Activated CD8-positive, alpha-beta T cell treated with anti-CD3 and anti-CD28 coated beads for 36 hours (primary cell): ENCODE data around the gene SPATA16. TPM values are rescaled to one million over a fixed set of nuclear protein-coding genes. Genes with fewer than 3 reads are reported as not detected.
"Not testable (repeated sequence)": the region's sequence is repeated elsewhere in the genome, so short reads cannot be mapped to it uniquely, and the experiment has no call there.

Experiments
- ATAC-seq: fragments of 200-7000 bp; cut with Tn5 transposase; one replicate; pipeline ENCODE4 v1.10.0; 2021; ENCODE audit warnings: mild to moderate bottlenecking, moderate library complexity
- CTCF ChIA-PET: fragments of 350-600 bp; sonication (Branson Sonifier 250); formaldehyde crosslinking; loops from one replicate; lab custom pipeline; 2021; ENCODE audit warnings: antibody characterized with exemption; lab: Charles Lee
- POLR2A ChIA-PET: fragments of 350-600 bp; sonication (Branson Sonifier 250); formaldehyde crosslinking; loops from one replicate; lab custom pipeline; 2021; ENCODE audit warnings: antibody characterized with exemption; lab: Charles Lee
- DNase-seq: peaks from one replicate; pipeline ENCODE4 v3.0.0-alpha.2; 2020
- H3K27ac Mint-ChIP-seq: one replicate; pipeline ENCODE4 v1.8.0; 2021; ENCODE audit warnings: mild to moderate bottlenecking, mixed read lengths
- H3K27me3 Mint-ChIP-seq: one replicate; pipeline ENCODE4 v1.8.0; 2021; ENCODE audit warnings: mixed read lengths
- H3K36me3 Mint-ChIP-seq: one replicate; pipeline ENCODE4 v1.8.0; 2021; ENCODE audit warnings: low read depth, mixed read lengths
- H3K4me1 Mint-ChIP-seq: one replicate; pipeline ENCODE4 v1.8.0; 2021; ENCODE audit warnings: low read depth, mixed read lengths
- H3K4me3 Mint-ChIP-seq: one replicate; pipeline ENCODE4 v1.8.0; 2021; ENCODE audit warnings: mild to moderate bottlenecking, moderate library complexity, mixed read lengths
- H3K9me3 Mint-ChIP-seq: one replicate; pipeline ENCODE4 v1.8.0; 2021; ENCODE audit warnings: mixed read lengths
- CTCF ChIP-seq: fragments of 200-600 bp; IDR thresholded peaks from one replicate; pipeline ENCODE4 v1.8.0; 2022; ENCODE audit warnings: antibody characterized with exemption, mild to moderate bottlenecking
- intact Hi-C: fragments of 100-400 bp; cut with micrococcal nuclease; formaldehyde crosslinking; loops from one replicate; pipeline ENCODE4 v1.10.0; 2022
- total RNA-seq, 2 experiments: library from RNA; stranded (reverse); gene quantifications; one replicate each; pipeline ENCODE4 v1.2.3, GENCODE V29; 2021

The SPATA16 gene
- total RNA-seq, 2 experiments from 2014 or later: not detected

DNA sequence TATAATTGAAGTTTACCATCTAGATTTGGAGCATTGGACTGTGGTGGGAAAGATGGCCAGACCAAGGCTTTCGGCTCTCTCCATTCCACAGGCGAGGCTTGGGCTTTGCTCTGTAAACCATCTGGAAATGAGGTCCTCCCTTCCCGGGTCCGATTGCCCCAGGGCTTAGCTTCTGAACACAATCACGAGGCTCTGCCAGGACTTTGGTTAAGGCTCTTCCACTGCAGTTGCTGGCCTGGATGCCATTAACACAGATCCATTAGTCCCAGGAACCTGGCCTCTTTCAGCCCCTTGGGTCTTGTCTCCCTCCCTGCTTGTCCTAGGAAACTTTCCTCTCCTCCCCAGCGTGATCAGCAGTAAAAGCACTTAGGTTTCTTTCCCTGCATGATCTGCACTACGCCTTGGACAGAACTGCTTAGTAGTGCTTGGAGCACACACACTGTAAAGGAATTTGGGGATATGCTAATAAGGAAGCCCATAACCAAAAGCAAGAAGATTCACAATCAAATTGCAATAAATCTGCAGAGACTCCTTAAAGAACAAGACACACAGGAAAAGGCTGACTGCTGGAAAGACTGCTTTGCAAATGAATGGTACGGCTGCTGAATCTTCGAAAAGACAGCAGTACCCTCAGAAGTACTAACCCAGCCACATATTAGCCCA lies 236.2 kb downstream of the SPATA16 start:
- Mint-ChIP-seq H3K4me3 (no peak overlapping the region), H3K27me3 (peaks cover 1% of the 10 kb centered on the region), H3K4me1 (no peaks in the 10 kb centered on the region), H3K9me3 (no peaks in the 10 kb centered on the region), H3K36me3 (no peaks in the 10 kb centered on the region), H3K27ac (no peak overlapping the region)
- intact Hi-C loops: no loop called here
- CTCF ChIA-PET: interaction anchor here (1.0 kb wide), 1 partner anchor 68 kb away, joined by 3 read pairs; no protein-coding TSS in a partner anchor
- ATAC-seq: no peak
- no peak for TF ChIP-seq CTCF
- no peak for DNase-seq
- POLR2A ChIA-PET: no interaction called here

GRCh38 chr3:172903642-172904320 lies 237.3 kb downstream of the SPATA16 start:
- Mint-ChIP-seq H3K27ac (no peak overlapping the region), H3K36me3 (no peaks in the 10 kb centered on the region), H3K27me3 (peaks cover 1% of the 10 kb centered on the region), H3K9me3 (no peaks in the 10 kb centered on the region), H3K4me1 (no peaks in the 10 kb centered on the region), H3K4me3 (no peak overlapping the region)
- TF ChIP-seq CTCF: no peak
- ChIA-PET POLR2A (no interaction called here), CTCF (interaction anchor here (1.0 kb wide), 1 partner anchor 67 kb away, joined by 3 read pairs; no protein-coding TSS in a partner anchor)
- no peak for ATAC-seq
- intact Hi-C loops: no loop called here
- DNase-seq: no peak

DNA sequence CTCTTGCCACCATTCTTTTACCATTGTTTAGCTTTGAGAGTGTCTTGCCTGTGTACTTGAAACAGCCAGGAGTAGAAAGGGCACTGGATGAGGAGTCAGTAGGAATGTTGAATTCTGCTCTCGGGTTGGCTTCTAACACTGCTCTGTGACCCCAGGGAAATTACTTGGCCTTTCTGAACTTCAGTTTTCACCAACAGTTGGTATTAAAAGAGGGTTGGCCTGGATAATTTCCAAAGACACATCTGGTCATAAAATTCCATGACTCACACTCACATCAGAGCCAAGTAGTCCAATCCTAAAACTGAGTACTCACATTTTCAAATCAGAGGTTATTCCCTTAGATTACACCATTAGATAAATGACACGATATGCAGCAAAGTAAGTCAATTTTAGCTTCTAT lies 248.9 kb downstream of the SPATA16 start:
- Mint-ChIP-seq H3K27me3 (peaks cover 3% of the 10 kb centered on the region), H3K4me1 (no peaks in the 10 kb centered on the region), H3K9me3 (no peaks in the 10 kb centered on the region), H3K27ac (no peak overlapping the region), H3K4me3 (no peak overlapping the region), H3K36me3 (no peaks in the 10 kb centered on the region)
- POLR2A ChIA-PET: no interaction called here
- no peak for ATAC-seq
- no peak for DNase-seq
- intact Hi-C loops: no loop called here
- no peak for TF ChIP-seq CTCF
- CTCF ChIA-PET: no interaction called here

DNA sequence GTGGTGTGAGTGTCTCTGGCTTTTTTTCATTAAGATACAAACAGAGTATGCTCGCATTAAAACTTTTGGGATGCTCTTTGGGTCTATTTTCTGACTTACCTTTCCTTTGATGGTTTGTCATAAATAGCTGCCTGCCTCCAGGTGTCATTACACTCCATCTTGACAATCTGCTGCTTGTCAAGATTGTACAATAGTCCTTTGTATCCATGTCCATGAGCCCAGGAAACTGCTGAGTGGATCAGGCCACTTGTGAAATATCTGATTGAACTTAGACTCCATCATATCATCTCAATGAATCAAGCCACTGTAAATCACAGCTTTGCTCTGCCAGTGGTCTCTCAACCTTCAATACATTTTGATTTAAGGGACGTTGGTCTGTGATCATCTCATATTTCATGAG lies 255.3 kb downstream of the SPATA16 start:
- Mint-ChIP-seq H3K36me3 (no peaks in the 10 kb centered on the region), H3K27ac (no peak overlapping the region), H3K4me1 (no peaks in the 10 kb centered on the region), H3K4me3 (no peak overlapping the region), H3K9me3 (peaks cover 2% of the 10 kb centered on the region), H3K27me3 (no peaks in the 10 kb centered on the region)
- ChIA-PET CTCF (no interaction called here), POLR2A (no interaction called here)
- ATAC-seq (no peak), DNase-seq (no peak)
- intact Hi-C loops: no loop called here
- TF ChIP-seq CTCF: no peak

GRCh38 chr3:172882563-172882962 lies 258.5 kb downstream of the SPATA16 start:
- H3K4me1 Mint-ChIP-seq: no peaks in the 10 kb centered on the region
- intact Hi-C loops: no loop called here
- no peak overlapping the region for H3K4me3 Mint-ChIP-seq
- POLR2A ChIA-PET: no interaction called here
- no peaks in the 10 kb centered on the region for H3K36me3 Mint-ChIP-seq
- no peak overlapping the region for H3K27ac Mint-ChIP-seq
- no peak for TF ChIP-seq CTCF
- ATAC-seq (no peak), DNase-seq (no peak)
- H3K27me3 Mint-ChIP-seq: peaks cover 2% of the 10 kb centered on the region
- H3K9me3 Mint-ChIP-seq: peaks cover 7% of the 10 kb centered on the region
- CTCF ChIA-PET: no interaction called here

DNA sequence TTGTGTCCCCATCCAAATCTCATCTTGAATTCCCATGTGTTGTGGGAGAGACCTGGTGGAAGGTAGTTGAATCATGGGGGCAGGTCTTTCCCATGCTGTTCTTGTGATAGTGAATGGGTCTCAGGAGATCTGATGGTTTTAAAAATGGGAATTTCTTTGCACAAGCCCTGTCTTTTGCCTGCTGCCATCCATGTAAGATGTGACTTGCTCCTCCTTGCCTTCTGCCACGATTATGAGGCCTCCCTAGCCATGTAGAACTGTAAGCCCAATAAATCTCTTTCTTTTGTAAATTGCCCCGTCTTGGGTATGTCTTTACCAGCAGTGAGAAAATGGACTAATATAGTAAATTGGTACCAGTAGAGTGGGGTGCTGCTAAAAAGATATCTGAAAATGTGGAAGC lies 261.7 kb downstream of the SPATA16 start:
- H3K27me3 Mint-ChIP-seq, H3K4me3 Mint-ChIP-seq, ATAC-seq, H3K27ac Mint-ChIP-seq, H3K9me3 Mint-ChIP-seq, intact Hi-C loops, POLR2A ChIA-PET, H3K36me3 Mint-ChIP-seq, CTCF ChIA-PET, H3K4me1 Mint-ChIP-seq, DNase-seq: not testable (repeated sequence)
